GM20000 (cell line): ENCODE results near the gene PGBD5.

ENCODE experiments used
- DNase-seq: peaks from one replicate; pipeline ENCODE4 v3.0.0; 2012; ENCODE audit warnings: low spot score
- CTCF ChIP-seq: IDR thresholded peaks from 2 replicates; pipeline ENCODE4 v1.5.1; 2012; ENCODE audit warnings: mild to moderate bottlenecking, control low read depth; ENCODE audit errors: extremely low read depth, missing control alignments

Gene PGBD5

DNA sequence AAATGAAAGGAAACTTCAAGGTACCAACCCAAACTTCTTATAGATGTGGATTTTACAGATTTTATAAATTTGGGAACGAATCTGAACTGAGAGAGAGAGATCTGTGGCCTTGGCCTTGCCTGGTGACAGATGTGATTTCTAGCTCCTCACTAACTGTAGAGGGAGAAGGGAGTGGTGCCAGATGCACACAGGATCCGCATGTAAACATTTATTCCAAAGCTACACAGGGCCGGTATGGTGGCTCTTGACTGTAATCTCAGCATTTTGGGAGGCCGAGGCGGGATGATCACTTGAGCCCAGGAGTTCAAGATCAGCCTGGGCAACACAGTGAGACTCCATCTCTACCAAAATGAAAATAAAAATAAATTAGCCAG lies 77.1 kb downstream of the PGBD5 start:
- no peak for DNase-seq
- TF ChIP-seq CTCF = no peak

- no peak for TF ChIP-seq CTCF
- no peak for DNase-seq
Observed at GRCh38 chr1:230348386-230349019, 77.6 kb downstream of the PGBD5 start.

- no peak for DNase-seq
- no peak for TF ChIP-seq CTCF
Observed at GRCh38 chr1:230347896-230348295, 78.2 kb downstream of the PGBD5 start.

DNA sequence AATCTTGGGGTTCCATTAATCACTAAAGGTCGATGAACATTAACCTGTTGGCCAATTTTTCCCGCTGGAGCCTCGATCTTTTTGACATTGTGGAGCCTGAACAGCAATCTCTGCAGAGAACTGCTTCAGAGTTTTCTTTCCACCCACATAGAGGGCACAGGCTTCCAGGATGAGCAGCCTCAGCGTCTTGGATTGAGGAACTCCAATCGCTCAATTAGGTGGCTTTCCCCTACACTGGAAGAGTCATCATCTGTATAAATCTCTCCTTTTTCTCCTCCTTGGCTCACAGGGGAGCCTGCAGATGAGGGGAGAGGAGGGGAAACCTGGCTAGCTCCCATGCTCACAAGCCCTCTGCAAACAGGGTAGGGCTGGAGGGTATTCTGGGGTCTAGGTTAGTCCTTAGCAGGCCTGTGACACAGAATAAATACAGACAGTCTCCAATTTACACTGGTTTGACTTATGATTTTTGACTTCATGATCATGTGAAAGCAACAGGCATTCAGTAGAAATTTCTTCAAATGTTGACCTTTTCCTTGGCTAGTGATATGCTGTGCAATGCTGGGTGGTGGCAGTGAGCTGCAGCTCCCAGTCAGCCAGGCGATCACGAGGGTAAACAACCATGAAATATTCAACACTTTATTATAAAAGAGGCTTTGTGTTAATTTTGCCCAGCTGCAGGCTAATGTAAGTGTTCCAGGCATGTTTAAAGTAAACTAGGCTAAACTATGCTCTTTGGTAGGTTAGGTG lies 80.8 kb downstream of the PGBD5 start:
- TF ChIP-seq CTCF = no peak

GRCh38 chr1:230342699-230343098 lies 83.4 kb downstream of the PGBD5 start:
- no peak for DNase-seq
- TF ChIP-seq CTCF = no peak

More for the DNA sequence above, 80.8 kb downstream of the PGBD5 start:
- no peak for DNase-seq

DNA sequence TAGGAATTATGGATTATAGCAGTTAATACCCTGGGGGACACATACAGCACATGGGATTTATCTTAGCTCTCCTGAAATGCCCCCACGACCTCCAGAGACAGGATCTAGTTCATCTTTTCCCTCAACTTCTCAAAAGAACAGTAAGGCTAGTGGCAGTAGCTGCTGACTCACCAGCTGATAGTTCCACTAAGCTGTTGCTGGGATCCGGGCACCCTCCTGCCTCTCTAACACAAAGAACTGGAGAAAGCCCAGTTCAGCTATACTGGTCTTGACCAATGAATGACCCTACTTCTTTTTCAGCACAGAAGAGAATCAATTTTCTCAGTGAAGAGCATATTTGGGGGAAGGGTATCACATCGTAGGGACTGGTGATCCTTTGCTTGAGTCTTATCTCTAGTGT lies 84.1 kb downstream of the PGBD5 start:
- no peak for DNase-seq
- no peak for TF ChIP-seq CTCF

GRCh38 chr1:230341162-230341546 lies 85.0 kb downstream of the PGBD5 start:
- DNase-seq = no peak
- TF ChIP-seq CTCF = no peak
